Psoas muscle (tissue), 8 donors: ENCODE data around the gene GALNT10. TPM values are rescaled to one million over a fixed set of nuclear protein-coding genes. Genes with fewer than 3 reads are reported as not detected.

Experiments
- ATAC-seq, 4 donors: fragments of 200-7000 bp; cut with Tn5 transposase; one replicate each; pipeline ENCODE4 v1.9.1; 2020; ENCODE audit warnings: moderate library complexity in 3 of 4, mild to moderate bottlenecking in 2 of 4
- DNase-seq, 2 donors: peaks; one replicate each; pipeline ENCODE4 v3.0.0-alpha.2; 2020
- H3K27ac ChIP-seq: fragments of 200-600 bp; one replicate; pipeline ENCODE4 v1.8.0; 2022
- H3K27me3 ChIP-seq, 3 donors: fragments of 200-600 bp in 1 of 3; one replicate each; pipeline versions ENCODE4 v1.6.1 to v1.8.0; 2013 to 2022; ENCODE audit warnings: low read length in 2 of 3, mild to moderate bottlenecking in 2 of 3, moderate library complexity in 1 of 3; ENCODE audit not compliant: insufficient read depth in 3 of 3
- H3K36me3 ChIP-seq, 2 donors: fragments of 200-600 bp in 1 of 2; one replicate each; pipeline versions ENCODE4 v1.6.1 to v1.8.0; 2013 to 2022; ENCODE audit warnings: low read depth in 1 of 2, mild to moderate bottlenecking in 1 of 2, moderate library complexity in 1 of 2; ENCODE audit not compliant: insufficient read depth in 1 of 2
- H3K4me1 ChIP-seq: fragments of 200-600 bp; one replicate; pipeline ENCODE4 v1.8.0; 2022
- H3K4me3 ChIP-seq: fragments of 200-600 bp; one replicate; pipeline ENCODE4 v1.8.0; 2022; ENCODE audit warnings: mild to moderate bottlenecking
- H3K9me3 ChIP-seq: fragments of 200-600 bp; one replicate; pipeline ENCODE4 v1.8.0; 2022
- WGBS, 3 donors: extraction: QIAGEN DNeasy Blood & Tissue Kit; methylation state at CpG; one replicate each; pipeline versions ENCODE4 v1.1.6 to v1.1.7; 2013; 5-methylcytosine and 5-hydroxymethylcytosine counted together
- intact Hi-C, 2 donors: fragments of 100-400 bp; cut with DNase I; formaldehyde crosslinking; loops; one replicate each; pipeline versions ENCODE4 v1.11.0 to v1.14.2; 2022
- polyA plus RNA-seq, 3 donors: library from polyadenylated mRNA; stranded (reverse); fragments of 200-250 nt; gene quantifications; one replicate each; pipeline ENCODE4 v1.2.3, GENCODE V29; 2013
- total RNA-seq, 4 donors: library from RNA; stranded (reverse); fragmentation: NEBNext Ultra II Directional in 2 of 4; extraction: Animal tissue kit (Norgen Biotek cat#: 25700) in 2 of 4; gene quantifications; one replicate each; pipeline versions ENCODE4 v1.2.1 to v1.2.4, GENCODE V29; 2021 to 2023
- TF ChIP-seq, protein P1 (sequence below): fragments of 200-600 bp; IDR thresholded peaks from one replicate; pipeline ENCODE4 v1.8.0; 2022; ENCODE audit warnings: antibody characterized with exemption
- donor health status: healthy with polysubstance abuse.
- donor health status: DM: no; HTN: no; CAD: no; lungs with moderate emphysema.
- donor health status: Bipolar disorder and iron deficiency.
- donor health status: healthy.
- donor health status: DM: yes; HTN: yes; CAD: no.
- donor health status: DM: no; HTN: no; CAD: no.
- donor health status: DM: no; HTN: no; CAD: no.
- donor health status: DM: yes; HTN: yes; CAD: no.

GALNT10 gene
- total and polyA plus RNA-seq, 7 donors: 4.2 to 9.9 (median 6.8) TPM

GRCh38 chr5:154193283-154193682 lies 2.8 kb downstream of the GALNT10 start:
- Histone ChIP-seq H3K4me3 (no peak overlapping the region), H3K27ac (no peak overlapping the region), H3K4me1 (peaks cover 29% of the 10 kb centered on the region), H3K9me3 (no peaks in the 10 kb centered on the region), H3K27me3 (no peaks in the 10 kb centered on the region), H3K36me3 (peaks cover 0 to under 1% of the 10 kb centered on the region in 2 donors)
- TF ChIP-seq, protein P1, sequence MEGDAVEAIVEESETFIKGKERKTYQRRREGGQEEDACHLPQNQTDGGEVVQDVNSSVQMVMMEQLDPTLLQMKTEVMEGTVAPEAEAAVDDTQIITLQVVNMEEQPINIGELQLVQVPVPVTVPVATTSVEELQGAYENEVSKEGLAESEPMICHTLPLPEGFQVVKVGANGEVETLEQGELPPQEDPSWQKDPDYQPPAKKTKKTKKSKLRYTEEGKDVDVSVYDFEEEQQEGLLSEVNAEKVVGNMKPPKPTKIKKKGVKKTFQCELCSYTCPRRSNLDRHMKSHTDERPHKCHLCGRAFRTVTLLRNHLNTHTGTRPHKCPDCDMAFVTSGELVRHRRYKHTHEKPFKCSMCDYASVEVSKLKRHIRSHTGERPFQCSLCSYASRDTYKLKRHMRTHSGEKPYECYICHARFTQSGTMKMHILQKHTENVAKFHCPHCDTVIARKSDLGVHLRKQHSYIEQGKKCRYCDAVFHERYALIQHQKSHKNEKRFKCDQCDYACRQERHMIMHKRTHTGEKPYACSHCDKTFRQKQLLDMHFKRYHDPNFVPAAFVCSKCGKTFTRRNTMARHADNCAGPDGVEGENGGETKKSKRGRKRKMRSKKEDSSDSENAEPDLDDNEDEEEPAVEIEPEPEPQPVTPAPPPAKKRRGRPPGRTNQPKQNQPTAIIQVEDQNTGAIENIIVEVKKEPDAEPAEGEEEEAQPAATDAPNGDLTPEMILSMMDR: no peak
- intact Hi-C loops: no loop called here
- WGBS, 3 donors: 43 to 59% (median 45%) methylated on average over 3 of the region's 3 CpGs
- DNase-seq (no peak), ATAC-seq (no peak)

DNA sequence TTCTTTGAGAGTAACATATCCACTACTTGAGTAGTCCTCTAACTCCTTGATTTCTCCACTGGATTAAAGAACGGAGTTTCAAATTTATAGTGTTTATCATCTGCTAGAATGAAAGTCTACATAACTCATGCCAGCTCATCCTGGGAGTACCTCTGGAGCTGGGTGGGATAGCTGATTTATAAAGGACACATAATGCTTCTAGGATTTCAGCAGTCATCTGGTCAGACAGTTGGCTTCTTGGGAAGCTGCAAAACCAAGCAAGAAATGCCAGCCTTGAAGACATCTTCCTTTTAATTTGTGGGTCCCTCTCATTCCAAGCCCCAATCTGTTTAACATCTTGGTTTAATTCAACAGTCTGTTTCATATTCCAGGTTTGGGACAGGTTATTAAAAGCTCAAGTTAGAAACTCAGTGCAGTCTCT lies 3.2 kb downstream of the GALNT10 start:
- Histone ChIP-seq H3K36me3 (peaks cover 0 to 5% of the 10 kb centered on the region in 2 donors), H3K4me1 (peaks cover 29% of the 10 kb centered on the region), H3K4me3 (no peak overlapping the region), H3K27me3 (no peaks in the 10 kb centered on the region), H3K27ac (no peak overlapping the region), H3K9me3 (no peaks in the 10 kb centered on the region)
- TF ChIP-seq, protein P1: no peak
- WGBS, 3 donors: 38 to 61% (median 56%) methylated on average over 1 of the region's 1 CpG
- ATAC-seq (no peak), DNase-seq (no peak)
- intact Hi-C loops: no loop called here

DNA sequence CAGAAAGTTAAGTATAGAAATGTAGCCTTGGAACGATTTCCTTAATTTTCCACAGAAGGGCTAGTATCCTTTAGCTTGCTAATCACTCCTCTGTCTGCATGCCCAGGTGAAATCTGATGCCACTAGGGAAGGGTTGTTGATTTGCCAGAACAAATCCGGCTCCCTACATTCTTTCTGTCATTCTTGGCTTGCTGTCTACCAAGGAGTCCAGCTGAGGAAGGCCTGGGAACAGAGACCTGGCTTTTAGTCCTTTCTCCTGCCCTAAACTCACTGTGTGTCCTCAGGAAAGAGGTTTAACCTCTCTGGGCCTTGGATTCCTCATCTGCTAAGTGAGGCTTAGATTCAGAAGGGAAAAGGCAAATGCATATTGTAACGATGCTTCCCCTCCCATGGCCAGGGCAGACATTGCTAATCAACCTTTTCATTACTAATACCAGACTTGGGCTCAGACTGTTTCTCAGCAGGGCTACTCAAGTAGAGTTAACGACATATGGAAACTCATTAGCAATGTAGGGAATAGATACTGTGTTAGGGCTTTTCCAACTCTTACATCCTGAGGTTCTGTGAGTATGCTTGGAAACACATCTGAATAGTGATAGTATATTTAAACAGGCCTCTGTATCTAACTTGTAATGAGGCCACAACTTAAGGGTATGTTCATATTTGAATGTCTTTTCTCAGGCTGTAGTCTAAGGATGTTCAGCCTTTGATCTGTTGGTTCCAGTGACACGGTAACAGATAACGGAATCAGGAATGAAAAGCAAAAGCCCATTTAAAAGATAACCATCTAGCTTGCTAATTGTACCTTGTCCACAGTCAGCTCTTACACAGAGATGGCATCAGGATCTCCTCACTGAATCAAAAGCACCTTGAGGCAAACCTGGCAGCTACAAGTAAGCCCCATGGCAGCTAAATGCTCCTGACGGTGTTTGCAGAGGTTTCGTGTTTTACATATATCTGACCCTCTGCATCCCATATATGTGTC lies 4.1 kb downstream of the GALNT10 start:
- H3K36me3 ChIP-seq: peaks cover 0 to 6% of the 10 kb centered on the region in 2 donors
- TF ChIP-seq, protein P1: no peak
- no peak overlapping the region for H3K4me3 ChIP-seq
- 65 to 67% (median 66%) methylated on average over 8 of the region's 8 CpGs for WGBS, 3 donors
- ATAC-seq: no peak
- no peak overlapping the region for H3K27ac ChIP-seq
- no peaks in the 10 kb centered on the region for H3K9me3 ChIP-seq
- no peaks in the 10 kb centered on the region for H3K27me3 ChIP-seq
- peaks cover 23% of the 10 kb centered on the region for H3K4me1 ChIP-seq
- DNase-seq: no peak
- intact Hi-C loops: no loop called here

GRCh38 chr5:154196281-154196680 lies 5.7 kb downstream of the GALNT10 start:
- H3K36me3 ChIP-seq: peaks cover 0 to 6% of the 10 kb centered on the region in 2 donors
- no peaks in the 10 kb centered on the region for H3K9me3 ChIP-seq
- H3K4me3 ChIP-seq: no peak overlapping the region
- no peak for DNase-seq
- no peak overlapping the region for H3K27ac ChIP-seq
- TF ChIP-seq, protein P1: no peak
- intact Hi-C loops: no loop called here
- peaks cover 23% of the 10 kb centered on the region for H3K4me1 ChIP-seq
- no peak for ATAC-seq
- 95 to 100% (median 100%) methylated on average over 1 of the region's 1 CpG for WGBS, 3 donors
- H3K27me3 ChIP-seq: no peaks in the 10 kb centered on the region
